H1 (cell line): ENCODE data around the gene TOR4A. TPM values are rescaled to one million over a fixed set of nuclear protein-coding genes. Genes with fewer than 3 reads are reported as not detected.

Experiments
- BCL11A ChIP-seq, 2 experiments: IDR thresholded peaks; one replicate each; pipeline ENCODE4 v1.6.1; 2011; ENCODE audit warnings: low read depth in 2 of 2, low read length in 2 of 2, mild to moderate bottlenecking in 2 of 2
- EZH2 ChIP-seq: fragments of 200-600 bp; sonication (generic); IDR thresholded peaks from 2 replicates; pipeline ENCODE4 v1.7.1; 2012; ENCODE audit warnings: low read depth, mild to moderate bottlenecking, moderate library complexity, low read length, inconsistent platforms; ENCODE audit not compliant: severe bottlenecking
- GABPA ChIP-seq: IDR thresholded peaks from 2 replicates; pipeline ENCODE4 v1.6.1; 2011; ENCODE audit warnings: mild to moderate bottlenecking, low read length, moderate library complexity, borderline replicate concordance; ENCODE audit not compliant: insufficient read depth
- POU5F1 ChIP-seq: IDR thresholded peaks from 2 replicates; pipeline ENCODE4 v1.6.1; 2011; ENCODE audit warnings: low read depth, mild to moderate bottlenecking, low read length, moderate library complexity
- SIX5 ChIP-seq: IDR thresholded peaks from 2 replicates; pipeline ENCODE4 v1.6.1; 2011; ENCODE audit warnings: mild to moderate bottlenecking, low read depth, low read length
- polyA plus RNA-seq, 7 experiments: library from polyadenylated mRNA; depleted of rRNA in 3 of 7; stranded (reverse) in 5 of 7; unstranded in 2 of 7; fragments of >200 nt in 5 of 7; fragments of 200-250 nt in 2 of 7; gene quantifications; 1 replicate in 5 of 7; 2 replicates in 1 of 7; 4 replicates in 1 of 7; pipeline versions ENCODE4 v1.2.1 to v1.2.3, GENCODE V29; 2011 to 2013; ENCODE audit warnings: missing spikeins in 2 of 7, mixed read lengths in 2 of 7
- total RNA-seq: library from RNA; stranded (reverse); fragmentation: NEBNext Ultra II Directional; extraction: Animal tissue kit (Norgen Biotek cat#: 25700); gene quantifications from 2 replicates; pipeline ENCODE4 v1.2.1, GENCODE V29; 2021

The TOR4A gene
- total and polyA plus RNA-seq, 2 of the 8 experiments (the other 6 are each of a cell fraction or from before 2014, with no cell fraction given), result 8.4 to 9.3 TPM

DNA sequence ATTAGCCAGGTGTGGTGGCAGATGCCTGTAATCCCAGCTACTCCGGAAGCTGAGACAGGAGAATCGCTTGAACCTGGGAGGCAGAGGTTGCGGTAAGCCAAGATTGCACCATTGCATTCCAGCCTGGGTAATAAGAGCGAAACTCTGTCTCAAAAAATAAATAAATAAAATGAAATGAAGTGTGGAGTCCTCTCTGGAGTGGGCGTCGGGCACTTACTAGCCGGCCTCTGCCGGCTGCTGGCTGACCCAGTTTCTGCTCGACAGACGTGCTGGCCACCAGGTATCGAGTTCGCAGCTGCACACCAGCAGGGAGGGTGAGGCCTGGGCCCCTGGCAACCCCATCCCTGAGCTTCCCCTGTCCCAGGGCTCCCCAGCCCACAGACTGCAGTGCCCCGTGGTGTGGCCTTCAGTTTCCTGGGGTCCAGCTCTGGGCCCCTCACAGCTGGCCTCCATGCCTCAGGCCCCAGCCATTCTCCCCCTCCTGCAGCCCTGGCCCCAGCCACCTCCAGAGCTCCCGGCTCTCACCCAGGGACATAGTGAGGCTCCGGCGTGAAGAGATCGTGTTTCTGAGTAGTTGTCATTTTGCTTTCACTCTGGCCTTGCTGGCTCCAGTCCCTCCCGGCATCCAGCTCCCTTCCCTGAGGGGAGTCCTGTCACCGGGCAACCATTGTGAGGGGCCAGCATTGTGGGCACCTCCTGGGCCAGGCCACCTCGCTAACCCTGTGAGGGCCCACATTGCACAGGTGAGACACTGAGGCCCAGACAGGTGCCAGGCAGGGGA is 30.2 kb upstream of the TOR4A start (continued):
- TF ChIP-seq POU5F1, result no peak
- TF ChIP-seq GABPA, result no peak
- TF ChIP-seq BCL11A (IDR thresholded peaks at IDR 0.05; ENCODE audit: low read depth in 2 of 2, low read length in 2 of 2), result no peak
- TF ChIP-seq EZH2, result no peak
- no peak for TF ChIP-seq SIX5
